ENCODE measurements around the gene RNF207.
A peak's percentile ranks its signal among the peaks of the same experiment; 100 is the strongest.

The RNF207 gene

GRCh38 chr1:6205849-6206519 lies at the start of gene RNF207:
TSS of gene RNF207 (plus strand) at chr1:6206119. CDS start at chr1:6206536, 417 bp downstream.
- peak; percentile 46 for DNase-seq

GRCh38 chr1:6157132-6157527 lies 48.8 kb upstream of the RNF207 start:
- no peak for DNase-seq

DNA sequence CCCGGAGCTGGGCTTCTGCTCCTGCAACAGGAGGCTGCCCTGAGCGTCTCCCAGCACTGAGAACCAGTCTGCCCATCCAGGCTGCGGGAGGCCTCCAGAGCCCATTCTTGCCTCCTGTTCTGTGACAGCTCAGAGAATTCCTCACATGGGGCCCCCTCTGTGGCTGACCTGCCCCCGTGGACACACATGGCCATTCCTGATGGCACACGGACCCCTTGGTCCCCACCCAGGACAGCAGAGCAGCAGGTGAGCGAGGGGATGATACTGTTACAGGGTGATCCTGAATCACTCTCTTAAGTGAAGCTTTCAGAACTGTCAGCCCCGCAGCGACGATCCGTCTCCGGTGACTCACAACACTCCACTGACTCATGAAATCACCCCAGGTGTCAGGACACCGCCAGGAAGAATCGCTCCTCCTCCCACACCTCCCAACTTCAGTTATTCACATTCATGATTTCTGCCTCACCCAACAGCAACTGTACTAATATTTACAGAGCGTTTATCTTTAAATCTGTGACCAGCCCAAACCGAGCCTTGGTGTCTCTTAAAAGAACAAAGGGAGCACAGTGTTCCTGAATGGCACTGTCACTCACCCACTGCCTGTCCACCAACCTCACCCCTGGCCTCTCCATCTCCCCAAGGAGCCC lies 48.3 kb upstream of the RNF207 start:
- DNase-seq: no peak

- no peak for DNase-seq
Measured at GRCh38 chr1:6158181-6158580, 47.7 kb upstream of the RNF207 start.

- no peak for DNase-seq
Measured at GRCh38 chr1:6162341-6162740, 43.6 kb upstream of the RNF207 start.

- no peak for DNase-seq
Measured at GRCh38 chr1:6162773-6163172, 43.1 kb upstream of the RNF207 start.

GRCh38 chr1:6163191-6163972 lies 42.5 kb upstream of the RNF207 start:
- no peak for DNase-seq

GRCh38 chr1:6163973-6164617 lies 41.8 kb upstream of the RNF207 start:
- no peak for DNase-seq

- DNase-seq: no peak
Measured at GRCh38 chr1:6165027-6165426, 40.9 kb upstream of the RNF207 start.

- DNase-seq: no peak
Measured at GRCh38 chr1:6165441-6165985, 40.4 kb upstream of the RNF207 start.

DNA sequence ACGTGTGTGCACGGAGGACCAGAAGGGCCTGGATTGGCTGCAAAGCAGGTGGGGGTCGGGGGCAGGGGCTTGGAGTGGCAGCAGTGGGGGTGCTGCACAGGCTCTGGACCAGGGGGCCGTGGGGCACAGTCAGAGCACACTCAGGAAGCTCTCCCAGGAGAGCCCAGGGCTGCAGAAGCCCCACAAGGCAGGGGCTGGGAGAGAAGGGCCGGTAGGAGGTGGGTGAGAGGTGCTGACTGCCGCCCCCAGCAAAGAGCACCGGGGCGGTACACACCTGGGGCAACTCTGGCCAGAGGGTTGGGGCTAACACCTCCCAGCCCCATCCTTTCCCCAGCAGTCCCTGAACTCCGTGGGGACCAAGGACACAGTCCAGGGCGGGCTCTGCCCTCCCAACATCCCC lies 39.7 kb upstream of the RNF207 start:
- DNase-seq: no peak

- no peak for DNase-seq
Measured at GRCh38 chr1:6166655-6167390, 39.1 kb upstream of the RNF207 start.

- DNase-seq: no peak
Measured at GRCh38 chr1:6167391-6168303, 38.3 kb upstream of the RNF207 start.

DNA sequence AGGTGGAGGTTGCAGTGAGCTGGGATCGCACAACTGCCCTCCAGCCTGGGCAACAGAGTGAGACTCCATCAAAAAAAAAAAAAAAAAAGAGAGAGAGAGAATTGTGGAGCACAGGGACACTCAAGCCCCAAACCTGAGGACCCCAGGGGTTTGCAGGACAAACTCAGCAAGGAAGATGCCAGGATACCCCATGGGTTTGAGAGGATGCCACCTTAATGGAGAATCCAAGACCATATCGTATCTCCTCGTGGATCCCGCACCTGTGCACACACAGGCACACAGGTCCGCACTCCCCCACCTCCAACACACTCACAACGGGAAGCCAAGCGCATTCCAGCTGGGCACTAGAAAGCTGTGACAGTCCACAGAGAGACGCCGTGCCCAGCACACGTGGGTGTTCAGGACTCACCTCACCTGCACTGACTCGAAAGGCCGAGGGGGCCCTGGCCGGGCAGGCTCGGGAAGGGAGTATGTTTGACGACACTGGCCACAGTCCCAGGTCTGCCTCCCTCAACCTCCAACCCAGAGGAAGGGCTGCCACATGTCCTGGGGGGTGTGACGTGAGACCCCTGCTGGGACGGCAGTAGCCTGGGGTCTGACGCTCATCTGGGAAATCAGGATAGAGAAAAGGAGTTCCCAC lies 36.9 kb upstream of the RNF207 start:
- DNase-seq: no peak

DNA sequence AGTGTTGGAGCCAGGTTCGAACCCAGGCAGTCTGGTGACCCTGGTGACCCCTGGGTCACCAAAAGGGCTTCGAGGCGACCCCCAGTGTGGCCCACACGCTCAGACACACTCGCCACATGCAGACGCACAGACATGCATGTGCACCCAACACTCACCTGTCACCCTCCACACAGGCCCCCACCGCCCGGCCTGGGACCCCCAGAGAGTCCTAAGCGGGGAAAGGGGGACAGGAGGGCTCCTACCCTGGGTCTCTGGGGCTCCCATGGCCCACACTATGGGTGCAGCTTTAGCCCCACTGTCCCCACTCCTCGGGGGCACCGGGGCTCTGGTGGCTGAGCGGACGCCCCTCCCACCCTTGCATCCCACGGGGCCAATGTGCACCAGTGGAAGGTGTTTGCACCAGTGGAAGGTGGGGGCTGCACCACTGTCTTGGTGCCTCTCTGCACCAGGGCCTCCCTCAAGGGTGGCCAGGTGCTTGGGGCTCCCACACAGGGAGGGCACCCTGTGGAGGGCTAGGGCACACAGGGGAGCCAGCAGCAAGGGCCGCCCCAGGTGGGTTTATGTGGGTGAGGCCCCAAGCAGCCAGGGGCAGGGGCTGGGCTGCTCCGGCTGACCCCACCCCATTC lies 35.7 kb upstream of the RNF207 start:
- DNase-seq: no peak

DNA sequence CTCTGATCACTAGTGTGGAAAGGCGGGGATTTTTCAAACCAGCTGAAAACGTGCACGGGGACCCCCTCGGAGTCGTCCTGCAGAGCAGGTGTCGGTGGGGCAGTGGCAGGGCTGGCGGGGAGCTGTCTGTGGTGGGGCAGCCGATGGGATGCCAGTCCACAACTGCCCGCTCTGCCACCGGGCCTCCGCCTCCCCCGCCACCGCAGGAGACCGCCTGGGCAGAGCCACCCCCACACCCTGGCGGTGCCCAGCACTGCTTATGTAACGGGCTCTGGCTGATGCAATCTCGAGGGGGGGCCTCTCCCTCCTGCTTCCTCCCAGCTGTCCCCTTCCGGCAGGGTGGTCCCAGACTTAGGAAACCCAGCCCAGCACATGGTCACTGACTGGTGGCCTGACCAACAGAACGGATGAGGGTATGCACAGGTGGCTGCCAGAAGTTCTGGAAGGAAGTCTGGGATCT lies 35.1 kb upstream of the RNF207 start:
- no peak for DNase-seq

DNA sequence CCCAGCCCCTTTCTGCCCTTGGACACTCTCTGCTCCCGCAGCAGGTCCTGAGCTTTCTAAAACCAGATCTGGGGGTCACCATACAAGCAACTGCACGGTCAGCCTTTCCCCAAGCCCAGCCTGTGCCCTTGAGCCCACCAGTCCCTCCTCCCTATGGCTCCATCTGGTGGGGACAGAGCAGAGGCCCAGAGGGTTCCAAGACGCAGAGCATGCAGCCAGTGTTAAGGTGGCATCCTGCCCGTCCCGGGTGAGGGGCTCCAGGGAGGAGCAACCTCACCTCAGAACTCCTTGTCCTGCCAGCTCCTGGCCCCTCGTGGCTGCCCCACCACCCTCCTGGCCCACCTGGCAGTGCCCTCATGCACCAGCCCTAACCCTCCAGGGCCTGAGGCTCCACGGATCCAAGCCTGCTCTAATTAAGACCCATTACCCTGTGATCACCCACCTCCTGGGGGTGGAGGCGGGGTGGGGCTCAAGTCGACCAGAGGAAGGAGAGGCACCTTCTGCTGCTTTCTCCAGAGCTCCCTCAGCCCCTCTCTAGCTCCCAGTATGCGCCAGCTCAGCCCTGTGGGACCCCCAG lies 34.3 kb upstream of the RNF207 start:
- DNase-seq: no peak

GRCh38 chr1:6172549-6172948 lies 33.4 kb upstream of the RNF207 start:
- no peak for DNase-seq

- DNase-seq: no peak
Measured at GRCh38 chr1:6174621-6175410, 31.1 kb upstream of the RNF207 start.

Measured in CD4-positive, alpha-beta T cell treated with Interleukin-15 for 1 hour (primary cell).